NCI-H2029 (cell line): ENCODE results near the gene SYNM.

Source experiments
- DNase-seq: peaks from one replicate; lab custom pipeline; 2025; lab: John Stamatoyannopoulos, UW

The SYNM gene

DNA sequence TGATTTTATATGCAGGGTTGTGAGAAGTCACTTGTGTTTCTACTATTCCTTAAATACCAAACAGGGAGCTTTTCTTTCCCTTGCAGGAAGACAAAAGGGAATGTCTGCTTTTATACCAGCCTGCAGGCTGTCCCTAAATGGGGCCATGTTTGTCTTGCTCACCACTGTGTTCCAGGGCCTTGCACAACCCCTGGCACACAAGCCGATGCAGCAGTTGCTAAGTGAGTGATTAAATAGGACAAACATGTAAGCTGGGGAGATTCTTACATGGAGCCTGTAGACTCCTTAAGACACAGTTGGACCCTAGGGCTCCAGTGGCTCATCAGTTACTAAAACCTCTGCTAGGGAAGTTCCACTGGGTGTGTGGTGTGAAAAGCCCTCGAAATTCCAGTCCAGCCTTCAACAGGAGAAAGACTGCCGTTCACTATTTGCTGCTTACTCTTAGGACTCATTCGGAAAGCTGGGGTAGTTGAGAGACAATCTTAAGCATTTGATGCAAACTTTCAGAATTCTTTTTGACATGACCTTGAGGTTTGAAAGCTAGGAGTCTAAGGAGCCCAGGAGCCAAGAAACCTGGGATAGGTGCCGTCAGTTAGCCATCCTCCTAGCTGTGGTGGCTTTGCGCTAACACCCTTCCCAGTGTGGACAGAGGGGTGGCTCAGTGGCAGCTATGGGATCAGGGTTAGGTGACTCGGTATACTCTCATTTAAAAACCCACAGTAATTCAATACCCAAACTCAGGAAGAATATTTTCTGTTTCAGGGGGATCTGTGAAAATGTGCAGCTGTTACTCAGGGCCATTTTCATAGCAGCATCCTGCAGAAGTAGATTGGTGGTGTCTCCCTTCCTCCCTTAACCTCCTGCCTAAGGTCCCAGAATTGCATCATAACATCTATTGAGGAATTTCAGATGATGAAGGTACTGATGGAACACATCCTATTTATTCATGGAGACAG is 39.1 kb downstream of the SYNM start:
- DNase-seq, result no peak

DNA sequence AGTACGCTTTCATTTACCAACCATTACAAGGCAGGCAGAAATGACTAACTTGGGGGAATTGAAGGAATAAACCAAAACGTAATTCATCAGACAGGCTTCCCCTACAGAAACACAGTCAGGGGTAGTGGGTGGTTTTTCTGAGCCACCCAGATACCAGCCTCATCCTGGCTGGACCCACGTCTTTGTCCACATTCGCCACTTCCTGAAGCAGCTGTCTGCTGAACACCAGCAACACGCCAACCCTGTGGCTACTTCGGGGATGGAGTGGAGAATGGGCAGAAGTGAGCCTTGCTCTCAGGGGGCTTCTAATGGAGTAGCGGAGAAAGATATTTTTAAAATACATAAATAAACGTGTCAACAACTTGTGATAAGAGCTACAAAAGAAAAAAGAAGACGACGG is 40.1 kb downstream of the SYNM start:
- no peak for DNase-seq

DNA sequence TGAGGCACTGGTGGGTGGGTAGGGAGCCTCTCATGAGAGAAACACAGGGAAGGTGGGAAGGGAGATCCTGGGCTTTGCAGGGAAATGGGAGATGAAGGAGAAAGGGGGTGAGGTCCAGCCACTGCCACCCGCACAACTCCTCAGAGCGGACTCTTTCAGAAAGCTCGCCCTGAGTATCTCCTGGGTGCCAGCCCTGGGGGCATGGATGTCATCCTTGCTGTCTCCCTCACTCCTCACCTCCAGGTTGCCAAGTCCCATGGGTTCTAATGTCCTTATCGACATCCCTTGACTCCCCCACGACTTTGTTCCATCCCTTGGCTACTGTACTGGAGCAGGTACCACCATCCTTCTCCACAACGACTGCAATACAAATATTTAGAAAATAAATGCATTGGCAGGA is 40.9 kb downstream of the SYNM start:
- no peak for DNase-seq

DNA sequence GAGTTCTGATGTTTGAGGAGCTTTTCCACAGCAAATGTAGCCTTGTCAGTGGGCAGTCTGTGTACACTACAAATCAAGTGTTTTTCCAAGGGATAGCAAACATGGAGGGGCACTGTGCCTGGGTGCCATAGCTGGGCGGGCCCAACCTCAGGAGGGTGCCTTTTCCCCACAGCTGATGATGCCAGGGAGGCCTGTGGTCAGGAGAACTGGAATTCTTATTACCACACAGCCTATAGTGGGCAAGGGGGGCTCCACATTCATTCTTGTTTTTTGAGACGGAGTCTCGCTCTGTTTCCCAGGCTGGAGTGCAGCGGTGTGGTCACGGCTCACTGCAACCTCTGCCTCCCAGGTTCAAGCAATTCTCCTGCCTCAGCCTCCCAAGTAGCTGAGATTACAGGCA is 41.8 kb downstream of the SYNM start:
- no peak for DNase-seq

DNA sequence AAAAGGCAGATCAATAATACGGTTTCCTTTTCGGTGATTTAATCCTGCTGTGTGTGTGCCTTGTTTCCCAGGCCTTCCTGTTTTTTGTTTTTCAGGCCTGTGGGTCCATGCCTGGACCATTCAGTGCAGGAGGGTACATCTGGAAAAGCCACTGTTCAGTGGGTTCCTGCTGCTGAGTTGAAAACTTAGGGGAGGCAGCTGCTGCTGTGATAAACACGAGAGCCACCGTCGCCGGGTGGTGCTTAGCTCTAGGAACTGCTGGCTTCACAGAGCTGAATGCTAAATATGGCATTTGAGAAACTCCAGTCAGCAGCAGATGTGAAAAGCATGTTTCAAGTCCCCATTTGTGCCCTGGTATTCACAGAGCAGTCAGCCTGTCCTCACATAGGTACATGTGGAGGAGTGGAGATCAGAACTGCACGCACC is 44.0 kb downstream of the SYNM start:
- no peak for DNase-seq

DNA sequence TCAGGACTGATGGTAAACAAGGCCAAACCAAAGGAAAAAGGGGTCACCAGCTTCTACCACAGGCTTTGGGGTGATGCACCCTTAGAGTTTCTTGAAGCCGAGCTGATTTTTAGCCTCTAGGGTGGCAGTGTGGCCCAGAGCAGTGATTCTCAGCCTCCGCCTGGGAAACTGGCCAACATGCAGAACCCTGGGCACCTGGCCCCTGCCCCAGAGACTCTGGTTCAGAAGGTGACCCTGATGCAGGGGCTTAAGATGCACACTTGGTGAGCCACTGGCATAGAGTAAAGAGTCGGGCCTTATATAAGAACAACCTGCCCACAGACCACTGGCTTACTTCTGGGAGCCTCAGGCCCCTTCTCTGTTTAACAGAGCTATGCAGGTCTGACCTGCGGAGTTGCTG is 44.5 kb downstream of the SYNM start:
- DNase-seq, result no peak

DNA sequence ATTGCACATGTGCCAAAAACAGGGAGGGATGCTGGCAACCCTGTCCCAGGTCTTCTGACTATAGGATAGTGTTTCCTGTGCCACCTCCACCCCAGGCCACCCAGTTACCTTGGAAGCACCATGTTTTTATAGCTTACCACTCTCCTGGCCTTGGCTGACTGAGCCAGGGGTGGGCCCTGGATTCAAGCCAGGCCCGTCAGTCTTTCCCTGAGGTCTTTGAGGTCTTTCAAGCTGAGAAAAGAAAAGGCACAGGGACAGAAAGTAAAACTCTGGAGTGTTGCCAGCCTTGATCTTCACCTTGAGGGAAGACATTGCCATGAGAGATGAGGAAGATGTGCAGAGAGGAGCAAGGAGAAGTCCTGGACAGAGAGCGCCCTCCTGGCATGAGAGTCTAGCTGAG is 46.3 kb downstream of the SYNM start:
- DNase-seq, result no peak

DNA sequence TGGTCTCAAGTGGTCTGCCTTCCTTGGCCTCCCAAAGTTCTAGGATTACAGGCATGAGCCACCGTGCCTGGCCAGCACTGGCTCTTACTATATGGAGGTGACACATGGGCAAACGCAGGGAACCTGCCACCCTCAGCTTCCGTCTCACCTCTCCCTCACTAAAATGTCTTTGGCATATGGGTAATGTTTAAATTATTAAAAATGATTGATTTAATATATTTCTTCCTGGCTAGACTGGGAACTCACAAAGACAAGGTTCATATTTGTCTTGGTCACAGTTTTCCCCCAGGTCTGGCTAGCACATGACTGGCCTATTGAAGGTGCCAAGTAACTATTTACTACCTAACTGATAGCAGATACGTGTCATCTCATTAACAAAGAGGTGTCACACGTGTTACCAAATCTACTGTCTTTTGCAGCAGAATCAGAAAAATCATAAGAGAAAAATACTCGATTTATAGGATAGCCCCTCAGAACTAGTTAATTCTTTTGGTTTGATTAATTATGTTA is 48.2 kb downstream of the SYNM start:
- DNase-seq, result no peak

DNA sequence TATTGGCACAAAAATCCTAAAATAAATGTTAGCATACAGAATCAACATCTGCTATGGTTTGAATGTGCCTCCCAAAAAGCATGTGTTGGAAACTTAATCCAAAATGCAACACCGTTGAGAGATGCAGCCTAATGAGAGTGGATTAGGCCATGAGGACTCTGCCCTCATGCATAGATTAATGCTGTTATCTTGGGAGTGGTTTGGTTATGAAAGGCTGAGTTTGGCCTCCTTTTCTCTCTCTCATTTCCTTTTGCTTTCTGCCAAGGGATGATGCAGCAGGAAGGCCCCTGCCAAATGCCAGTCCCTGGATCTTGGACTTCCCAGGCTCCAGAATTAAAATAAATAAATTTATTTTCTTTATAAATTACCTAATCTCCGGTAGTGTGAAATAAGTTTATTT is 49.4 kb downstream of the SYNM start:
- no peak for DNase-seq

DNA sequence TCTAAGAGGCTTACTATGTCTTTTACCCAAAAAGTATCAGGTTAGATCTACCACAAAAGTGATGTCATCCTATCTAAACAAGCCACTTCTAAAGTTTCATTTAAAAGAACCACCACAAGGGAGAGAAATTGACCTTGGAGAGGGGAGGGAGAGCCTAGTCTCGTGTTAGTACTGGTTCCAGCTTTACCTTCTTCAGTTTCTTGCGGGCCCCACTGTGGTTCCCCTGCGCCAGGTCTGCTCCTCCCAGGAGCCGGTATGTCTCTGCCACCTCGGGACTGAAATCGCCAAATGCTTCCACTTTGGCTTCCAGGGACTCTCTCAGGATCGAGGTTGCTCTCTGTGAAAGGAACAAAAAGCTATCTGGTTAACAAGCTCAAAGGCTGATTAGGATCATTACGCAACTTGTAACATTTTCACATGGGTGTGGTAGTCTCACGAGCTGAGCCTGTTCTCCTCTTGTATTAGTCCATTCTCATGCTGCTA is 51.1 kb downstream of the SYNM start:
- DNase-seq, result no peak

DNA sequence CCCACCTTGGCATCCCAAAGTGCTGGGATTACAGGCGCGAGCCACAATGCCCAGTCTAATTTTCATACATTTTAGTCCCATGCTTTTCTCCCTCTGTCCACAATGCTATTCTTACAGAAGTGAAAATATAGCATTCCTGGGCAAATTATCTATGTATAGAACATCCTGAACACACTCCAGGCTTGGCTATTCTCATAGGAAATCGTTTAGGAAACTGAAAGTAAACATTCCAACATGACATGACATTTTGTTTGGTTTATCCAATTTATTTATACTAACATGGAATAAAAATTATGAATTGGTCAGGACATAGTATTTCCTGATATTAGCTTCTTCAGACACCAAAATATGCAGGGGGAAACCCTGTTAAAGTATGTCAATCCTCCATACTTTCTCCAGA is 52.6 kb downstream of the SYNM start:
- DNase-seq, result no peak

DNA sequence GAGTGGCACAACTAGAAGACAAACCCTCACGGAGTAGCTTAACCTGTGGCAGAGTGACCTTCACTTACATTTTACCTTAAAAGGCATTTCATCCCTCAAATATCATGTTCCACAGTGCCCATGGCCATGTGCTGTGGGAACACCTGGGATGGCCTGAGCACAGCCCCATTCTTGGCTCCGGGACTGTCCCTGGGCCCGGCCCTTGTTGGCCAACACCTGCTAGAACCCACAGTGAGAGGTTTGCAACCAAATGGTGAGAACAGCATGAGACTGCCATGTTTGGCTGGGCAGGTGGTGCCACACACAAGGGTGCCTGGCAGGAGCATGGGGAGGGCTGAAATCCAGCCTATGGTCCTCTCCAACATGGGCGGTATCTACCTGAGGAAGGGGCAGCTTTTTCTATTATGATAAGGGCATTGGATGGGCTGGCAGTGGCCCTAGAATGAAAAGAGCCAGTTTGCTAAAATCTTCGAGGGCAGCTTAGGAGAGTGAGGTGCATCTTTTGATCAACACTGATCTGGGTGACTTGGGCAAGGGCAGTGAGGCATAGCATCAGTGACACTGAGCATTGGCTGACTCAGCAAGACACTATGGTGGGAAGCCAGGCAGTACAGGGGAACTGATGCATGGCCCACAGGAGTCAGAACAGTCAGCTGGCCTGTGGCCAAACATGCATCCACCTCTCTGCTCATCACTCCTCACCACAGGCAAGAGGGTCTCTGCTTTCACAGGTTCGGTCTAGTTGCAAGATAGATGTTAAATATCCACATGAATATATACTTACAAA is 53.9 kb downstream of the SYNM start:
- no peak for DNase-seq

DNA sequence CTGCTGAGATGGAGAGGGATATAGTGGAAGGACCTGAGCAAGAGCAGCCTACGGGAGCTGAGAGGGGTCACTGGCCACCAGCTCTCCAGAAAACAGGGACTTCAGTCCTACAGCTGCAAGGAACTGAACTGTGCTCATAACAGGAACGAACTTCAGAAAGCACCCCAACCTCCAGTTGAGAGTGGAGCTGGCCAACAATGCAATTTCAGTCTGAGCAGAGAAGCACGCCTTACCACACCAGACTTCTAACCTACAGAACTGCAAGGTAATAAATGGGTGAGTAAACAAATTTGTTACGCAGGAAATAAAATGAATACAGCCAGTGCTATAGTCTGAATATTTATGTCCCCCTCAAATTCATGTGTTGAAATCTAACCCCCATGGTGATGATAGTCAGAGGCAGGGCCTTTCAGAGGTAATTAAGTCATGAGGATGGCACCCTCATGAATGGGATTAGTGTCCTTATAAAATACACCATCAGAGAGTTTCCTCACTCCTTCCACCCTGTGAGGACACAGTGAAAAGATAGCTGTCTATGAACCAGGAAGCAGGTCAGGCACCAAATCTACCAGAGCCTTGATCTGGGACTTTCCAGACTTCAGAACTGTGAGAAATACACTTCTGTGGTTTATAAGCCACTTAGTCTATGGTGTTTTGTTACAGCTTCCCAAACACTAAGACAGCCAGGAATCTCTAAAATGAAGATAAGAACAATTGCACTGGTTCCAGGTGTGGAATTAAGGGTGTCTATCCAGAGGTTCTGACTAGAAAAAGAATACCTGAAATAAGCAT is 58.6 kb downstream of the SYNM start:
- DNase-seq, result no peak

DNA sequence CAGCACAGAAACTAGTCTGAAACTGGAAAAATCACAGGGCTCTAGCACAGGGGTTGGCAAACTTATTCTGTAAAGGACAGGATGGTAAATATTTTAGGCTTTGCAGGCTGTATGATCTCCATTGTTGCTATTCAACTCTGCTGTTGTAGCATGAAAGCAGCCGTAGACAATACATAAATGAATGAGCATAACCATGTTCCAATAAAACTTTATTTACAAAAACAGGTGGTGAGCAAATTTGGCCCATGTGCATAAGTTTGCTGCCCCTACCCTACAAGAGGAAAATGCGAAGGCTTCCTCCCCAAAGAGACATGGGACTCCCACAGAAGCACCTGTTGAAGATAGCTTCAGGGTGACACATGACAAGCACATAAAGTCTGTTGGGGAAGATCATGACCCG is 59.2 kb downstream of the SYNM start:
- no peak for DNase-seq

DNA sequence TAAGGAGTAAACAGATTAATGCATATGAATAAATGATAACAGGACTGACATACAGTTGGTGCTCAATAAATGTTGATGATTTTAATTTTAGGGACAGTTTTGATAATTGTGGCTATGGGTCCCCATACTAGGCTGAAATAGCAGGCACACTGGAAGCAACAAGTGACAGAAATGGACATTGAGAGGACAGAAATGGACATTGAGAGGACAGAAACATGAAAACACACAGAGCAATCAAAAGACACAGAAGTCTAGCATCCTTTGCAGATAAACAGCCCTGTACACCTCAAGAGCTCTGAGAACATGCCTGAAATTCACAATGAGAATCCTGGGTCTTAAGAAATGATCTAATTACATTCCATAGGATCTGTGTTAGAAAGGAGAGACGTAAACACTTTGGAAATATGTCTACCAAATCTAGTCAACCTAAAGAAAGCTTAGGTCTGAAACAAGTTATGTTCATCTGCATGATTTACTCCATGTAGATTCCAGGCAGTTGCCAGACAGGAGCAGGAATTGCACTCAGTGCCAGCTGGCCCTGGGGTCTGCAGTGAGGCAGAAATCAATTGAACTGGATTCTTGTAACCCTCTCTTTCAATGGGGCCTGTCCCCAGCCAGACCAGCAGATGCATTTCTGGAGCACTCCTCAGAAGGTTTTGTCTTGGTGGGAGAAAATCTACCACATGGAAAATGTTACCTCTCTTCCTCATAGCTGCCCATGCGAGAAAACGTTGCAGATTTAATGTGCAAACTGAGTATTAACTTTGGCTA is 60.3 kb downstream of the SYNM start:
- no peak for DNase-seq

DNA sequence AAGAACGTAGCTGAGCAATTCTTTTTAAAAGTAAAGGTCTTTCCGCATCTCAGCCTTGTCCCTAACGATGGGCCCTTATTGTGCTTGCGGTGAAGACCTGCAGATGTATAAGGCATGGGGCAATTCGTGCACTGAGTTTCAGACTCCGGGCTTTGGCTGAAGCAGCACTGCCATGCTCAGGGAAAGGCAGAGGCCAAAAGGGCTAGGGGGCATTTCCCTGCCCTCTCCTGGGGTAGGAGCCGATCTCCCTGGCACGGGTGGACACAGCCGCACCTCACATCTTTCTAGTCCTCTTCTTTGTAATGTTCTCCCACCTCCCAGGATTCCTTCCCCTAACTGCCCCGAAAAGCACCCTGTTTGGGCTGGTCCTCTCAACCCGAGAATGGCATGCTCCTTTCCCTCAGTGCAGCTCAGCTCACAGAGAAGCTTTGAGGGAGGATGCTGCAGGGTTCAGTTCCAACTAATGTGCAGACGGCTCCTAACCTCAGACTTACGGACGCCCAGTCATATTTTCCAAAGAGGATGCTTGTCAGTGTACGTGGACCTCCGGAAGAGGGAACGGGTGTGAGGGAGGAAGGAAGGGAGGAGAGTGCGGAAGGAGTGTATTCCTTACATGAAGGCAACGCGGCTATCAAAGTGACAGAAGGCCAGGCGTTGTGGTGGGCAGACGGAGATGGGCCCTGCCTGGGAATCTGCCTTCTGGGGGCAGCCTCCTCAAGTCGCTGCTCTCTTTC is 61.2 kb downstream of the SYNM start:
- DNase-seq, result no peak

DNA sequence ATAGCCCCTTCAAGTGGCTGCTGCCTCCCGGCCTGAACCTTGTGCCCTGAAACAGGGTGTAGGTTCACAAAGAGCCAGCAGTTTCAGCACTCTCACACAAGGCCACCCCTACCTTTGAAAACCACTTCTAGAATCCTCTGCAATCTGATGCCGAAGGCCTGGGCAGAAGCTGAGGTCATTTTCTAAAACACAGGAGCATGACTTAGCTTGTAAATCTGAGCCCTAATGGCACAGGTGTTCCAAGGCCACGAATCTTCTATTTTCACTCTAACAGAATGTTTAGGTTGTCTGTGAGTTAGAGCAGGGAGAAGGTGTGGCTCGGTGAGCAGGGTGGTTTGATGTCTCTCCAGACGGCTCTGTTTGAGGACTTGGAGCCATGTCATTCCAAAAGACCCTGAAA is 62.3 kb downstream of the SYNM start:
- DNase-seq, result peak; percentile 16

DNA sequence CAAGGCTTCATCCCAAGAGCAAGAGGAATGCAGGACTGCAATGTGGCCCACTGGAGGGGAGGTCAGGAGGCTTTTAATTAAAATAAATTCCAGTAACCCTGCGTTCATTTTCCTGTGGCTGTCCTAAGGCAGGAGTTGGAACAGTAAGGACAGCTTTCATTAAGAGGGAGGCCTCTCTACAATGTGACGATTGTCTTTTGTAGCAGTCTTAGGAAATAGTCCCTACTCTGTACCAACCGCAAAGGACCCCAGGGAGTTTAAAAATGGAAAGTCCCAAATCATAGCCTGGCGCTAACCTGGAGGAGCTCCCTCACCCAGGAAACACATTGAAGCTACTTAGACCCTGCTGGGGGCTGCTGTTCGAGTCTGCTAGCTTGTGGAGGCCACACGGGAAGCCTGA is 62.8 kb downstream of the SYNM start:
- no peak for DNase-seq

DNA sequence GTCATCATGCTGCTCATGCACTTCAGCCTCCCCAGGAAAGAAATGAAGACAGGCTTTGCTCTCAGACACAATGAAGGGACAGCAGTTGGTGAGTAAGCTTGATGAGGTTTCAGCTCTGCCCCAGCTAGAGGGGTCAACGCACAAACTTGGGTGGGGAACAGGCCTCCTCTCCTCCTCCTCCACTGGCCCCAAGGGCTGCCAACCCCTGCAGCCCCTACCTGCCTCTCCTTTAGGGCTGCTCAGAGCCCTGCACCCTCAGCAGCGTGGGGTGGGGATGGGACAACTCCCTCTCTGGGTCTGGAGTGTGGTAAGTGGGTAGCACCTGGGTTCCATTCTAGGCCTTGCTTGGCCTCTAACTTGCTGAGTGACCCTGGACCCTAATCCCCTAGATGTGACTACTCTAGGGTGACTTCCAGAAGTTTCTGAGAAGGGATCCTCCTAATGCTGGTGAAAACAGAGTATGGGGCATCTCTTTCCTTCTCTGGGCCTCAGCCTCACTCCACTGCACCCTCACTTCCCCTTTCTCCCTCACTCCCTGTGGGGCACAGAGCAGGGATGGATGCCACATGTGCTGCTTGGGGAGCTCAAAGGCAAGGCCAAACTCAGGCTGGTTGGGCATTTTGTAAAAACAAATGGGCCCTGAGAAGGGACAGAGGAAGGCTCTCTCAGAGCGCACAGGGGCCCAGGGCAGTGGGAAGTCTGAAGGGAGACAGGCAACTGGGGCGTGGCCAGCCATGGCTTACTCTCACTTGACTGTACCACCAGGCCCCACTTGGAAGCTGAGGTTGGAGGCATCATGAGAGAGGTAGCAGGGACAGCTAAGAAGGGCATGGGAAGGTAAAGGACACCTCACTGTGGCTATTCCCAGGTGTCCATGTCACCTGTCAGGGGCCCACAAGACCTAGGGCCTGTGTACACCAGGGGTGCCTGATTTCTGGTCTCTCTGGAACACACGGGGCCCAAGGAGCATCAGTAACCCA is 64.0 kb downstream of the SYNM start:
- no peak for DNase-seq
